Measurements from ENCODE around the gene PTGFRN.
"Not testable (repeated sequence)": the region's sequence is repeated elsewhere in the genome, so short reads cannot be mapped to it uniquely, and the experiment has no call there.

- not testable (repeated sequence) for TF ChIP-seq CTCF (IDR thresholded peaks at IDR 0.05 in 8 of 11, conservative IDR thresholded peaks at IDR 0.05 in 3 of 11); POLR2AphosphoS5 (IDR thresholded peaks at IDR 0.05); POLR2A (IDR thresholded peaks at IDR 0.05)
Observed at GRCh38 chr1:116863031-116863430, 46.7 kb upstream of the PTGFRN start.

Data from spleen (tissue), 7 donors.